Left ventricle myocardium inferior (tissue), 1 donor: ENCODE results near the gene DIDO1. TPM values are rescaled to one million over a fixed set of nuclear protein-coding genes. Genes with fewer than 3 reads are reported as not detected.
"Not testable (repeated sequence)": the region's sequence is repeated elsewhere in the genome, so short reads cannot be mapped to it uniquely, and the experiment has no call there.

Experiments
- DNase-seq: peaks from one replicate; pipeline ENCODE4 v3.0.0-alpha.2; 2020
- H3K27ac ChIP-seq: fragments of 200-600 bp; replicated peaks from 2 replicates; pipeline ENCODE4 v1.8.0; 2021
- H3K27me3 ChIP-seq: fragments of 200-600 bp; 2 replicates; pipeline ENCODE4 v1.8.0; 2021; ENCODE audit warnings: low read depth
- H3K36me3 ChIP-seq: fragments of 200-600 bp; 2 replicates; pipeline ENCODE4 v1.8.0; 2021
- H3K4me1 ChIP-seq: fragments of 200-600 bp; 2 replicates; pipeline ENCODE4 v1.8.0; 2021
- H3K4me3 ChIP-seq: fragments of 200-600 bp; 2 replicates; pipeline ENCODE4 v1.8.0; 2021; ENCODE audit warnings: mild to moderate bottlenecking, moderate library complexity
- H3K9me3 ChIP-seq: fragments of 200-600 bp; replicated peaks from 2 replicates; pipeline ENCODE4 v1.8.0; 2021
- CTCF ChIP-seq: fragments of 200-600 bp; IDR thresholded peaks from 2 replicates; pipeline ENCODE4 v1.8.0; 2021; ENCODE audit warnings: antibody characterized with exemption, mild to moderate bottlenecking, borderline replicate concordance
- intact Hi-C: fragments of 100-400 bp; cut with micrococcal nuclease; formaldehyde crosslinking; loops from one replicate; pipeline ENCODE4 v1.11.0; 2022
- total RNA-seq: library from RNA; stranded (reverse); fragmentation: NEBNext Ultra II Directional; extraction: Animal tissue kit (Norgen Biotek cat#: 25700); gene quantifications from one replicate; pipeline ENCODE4 v1.2.1, GENCODE V29; 2021
- donor health status: DM: no; HTN: yes; CAD: no; lungs with severe emphysema.

DIDO1 gene
- total RNA-seq, 1 donor from 2014 or later = 37.0 TPM

- DNase-seq = no peak
- Histone ChIP-seq H3K27ac (no peak overlapping the region), H3K36me3 (peaks cover 29% of the 10 kb centered on the region), H3K4me3 (no peak overlapping the region), H3K9me3 (no peaks in the 10 kb centered on the region), H3K4me1 (peaks cover 3% of the 10 kb centered on the region), H3K27me3 (no peaks in the 10 kb centered on the region)
- intact Hi-C loops = no loop called here
- no peak for TF ChIP-seq CTCF
Observed at GRCh38 chr20:62849431-62849830, 76.9 kb downstream of the DIDO1 start.

DNA sequence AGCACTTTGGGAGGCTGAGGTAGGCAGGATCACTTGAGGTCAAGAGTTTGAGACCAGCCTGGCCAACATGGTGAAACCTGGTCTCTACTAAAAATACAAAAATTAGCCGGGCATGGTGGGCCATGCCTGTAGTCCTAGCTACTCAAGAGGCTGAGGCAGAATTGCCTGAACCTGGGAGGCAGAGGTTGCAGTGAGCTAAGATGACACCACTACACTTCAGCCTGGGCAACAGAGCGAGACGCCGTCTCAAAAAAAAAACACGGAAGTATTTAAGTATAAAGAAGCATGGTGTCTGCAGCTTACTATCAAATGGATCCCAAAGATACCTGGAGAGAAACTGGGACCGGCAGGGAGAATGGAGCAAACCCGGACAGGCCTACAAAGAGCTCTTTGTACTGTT, 77.4 kb downstream of the DIDO1 start:
- DNase-seq, H3K27ac ChIP-seq, H3K9me3 ChIP-seq, intact Hi-C loops, H3K4me3 ChIP-seq, H3K4me1 ChIP-seq, H3K27me3 ChIP-seq: not testable (repeated sequence)
- peaks cover 29% of the 10 kb centered on the region for H3K36me3 ChIP-seq

GRCh38 chr20:62846166-62846890, 80.0 kb downstream of the DIDO1 start:
- Histone ChIP-seq H3K4me3 (no peak overlapping the region), H3K36me3 (peaks cover 12% of the 10 kb centered on the region), H3K4me1 (peaks cover 3% of the 10 kb centered on the region), H3K27me3 (no peaks in the 10 kb centered on the region), H3K9me3 (no peaks in the 10 kb centered on the region), H3K27ac (peak overlapping the region; percentile 2)
- TF ChIP-seq CTCF = no peak
- DNase-seq = peak; percentile 61
- intact Hi-C loops = no loop called here

DNA sequence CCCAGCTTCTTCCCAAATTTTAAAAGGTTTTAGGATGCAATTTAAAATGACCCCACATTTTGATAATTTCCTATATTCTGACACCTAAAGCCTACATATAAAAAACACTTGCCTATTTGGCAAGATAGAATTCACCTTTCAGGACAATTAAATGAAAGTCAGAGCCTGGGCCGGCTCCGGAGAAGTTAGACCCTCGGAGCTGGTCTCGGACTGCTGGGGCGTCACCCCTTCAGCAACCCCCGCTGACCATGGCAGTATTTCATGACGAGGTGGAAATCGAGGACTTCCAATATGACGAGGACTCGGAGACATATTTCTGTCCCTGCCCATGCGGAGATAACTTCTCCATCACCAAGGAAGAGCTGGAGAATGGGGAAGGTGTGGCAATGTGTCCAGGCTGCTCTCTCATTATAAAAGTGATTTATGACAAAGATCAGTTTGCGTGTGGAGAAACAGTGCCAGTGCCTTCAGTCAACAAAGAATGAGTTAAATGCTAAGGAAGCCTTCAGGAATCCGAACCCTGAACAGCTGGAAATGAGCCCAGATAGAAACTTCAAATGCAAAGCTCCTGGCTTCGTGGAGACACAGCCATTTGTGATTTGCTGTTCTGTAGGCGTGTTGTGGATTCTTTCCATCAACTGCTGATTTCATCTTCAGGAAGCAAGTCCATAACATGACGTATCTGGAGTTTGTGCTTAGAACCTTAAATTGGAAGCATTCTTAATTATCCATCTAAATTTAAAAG, 80.7 kb downstream of the DIDO1 start:
- no peaks in the 10 kb centered on the region for H3K27me3 ChIP-seq
- DNase-seq = no peak
- H3K36me3 ChIP-seq = peaks cover 12% of the 10 kb centered on the region
- intact Hi-C loops = no loop called here
- H3K27ac ChIP-seq = peak overlapping the region; percentile 2
- no peak for TF ChIP-seq CTCF
- H3K4me3 ChIP-seq = no peak overlapping the region
- peaks cover 3% of the 10 kb centered on the region for H3K4me1 ChIP-seq
- no peaks in the 10 kb centered on the region for H3K9me3 ChIP-seq

DNA sequence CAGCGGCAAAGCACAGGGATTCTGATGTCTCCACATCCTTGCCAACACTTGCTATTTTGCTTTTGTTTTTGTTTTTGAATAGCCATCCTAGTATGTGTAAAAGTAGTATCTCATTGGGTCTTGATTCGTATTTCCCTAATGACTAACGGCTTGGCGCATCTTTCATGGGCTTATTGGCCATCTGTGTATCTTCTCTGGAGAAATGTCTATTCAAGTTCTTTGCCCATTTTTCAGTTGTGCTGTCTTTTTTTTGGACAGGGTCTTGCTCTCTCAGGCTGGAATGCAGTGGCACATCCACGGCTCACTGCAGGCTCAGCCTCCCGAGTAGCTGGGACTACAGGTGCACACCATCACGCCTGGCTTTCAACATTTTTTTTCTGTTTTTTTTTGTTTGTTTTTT, 82.1 kb downstream of the DIDO1 start:
- Histone ChIP-seq H3K27me3 (peaks cover 3% of the 10 kb centered on the region), H3K4me1 (peaks cover 3% of the 10 kb centered on the region), H3K36me3 (peaks cover 12% of the 10 kb centered on the region), H3K27ac (no peak overlapping the region), H3K9me3 (no peaks in the 10 kb centered on the region), H3K4me3 (no peak overlapping the region)
- TF ChIP-seq CTCF = no peak
- intact Hi-C loops = no loop called here
- no peak for DNase-seq

- Histone ChIP-seq H3K9me3 (no peaks in the 10 kb centered on the region), H3K4me3 (no peak overlapping the region), H3K36me3 (peaks cover 12% of the 10 kb centered on the region), H3K4me1 (peaks cover 3% of the 10 kb centered on the region), H3K27ac (no peak overlapping the region), H3K27me3 (peaks cover 8% of the 10 kb centered on the region)
- no peak for TF ChIP-seq CTCF
- DNase-seq = no peak
- intact Hi-C loops = no loop called here
Observed at GRCh38 chr20:62843656-62844055, 82.6 kb downstream of the DIDO1 start.
